ENCODE data around the gene NCOR1. TPM values are rescaled to one million over a fixed set of nuclear protein-coding genes. Genes with fewer than 3 reads are reported as not detected.

Gene NCOR1
- total and polyA plus RNA-seq, 2 of the 13 experiments (the other 11 are each of a cell fraction or from before 2014, with no cell fraction given) = 57.0 to 71.7 TPM

GRCh38 chr17:15999141-15999973 lies 216.0 kb downstream of the NCOR1 start, which contains the start of the genes TTC19 and ZSWIM7 (continued):
- peak; percentile 28; the same call in 1 of the 2 replicates for TF ChIP-seq ZNF790 (CRISPR knock-in tag; IDR thresholded peaks at IDR 0.05; ENCODE audit: borderline replicate concordance)
- TF ChIP-seq MED8 (CRISPR knock-in tag; IDR thresholded peaks at IDR 0.05; ENCODE audit: insufficient replicate concordance) = peak; percentile 94
- peak; percentile 96 for TF ChIP-seq ZFP36L2 (CRISPR knock-in tag; IDR thresholded peaks at IDR 0.05)
- no peak for TF ChIP-seq ZNF251 (CRISPR knock-in tag; IDR thresholded peaks at IDR 0.05)
- peak; percentile 84 for TF ChIP-seq TFE3 (CRISPR knock-in tag; IDR thresholded peaks at IDR 0.05)
- TF ChIP-seq MTERF4 (CRISPR knock-in tag; IDR thresholded peaks at IDR 0.05) = peak; percentile 81
- TF ChIP-seq HDAC1 (CRISPR knock-in tag; IDR thresholded peaks at IDR 0.05) = peak; percentile 99
- peak; percentile 71; the same call in 1 of the 2 replicates for TF ChIP-seq ZSCAN30 (CRISPR knock-in tag; IDR thresholded peaks at IDR 0.05)
- TF ChIP-seq ZNF740 (CRISPR knock-in tag; IDR thresholded peaks at IDR 0.05) = no peak; the same call in 1 of the 2 replicates
- TF ChIP-seq SIN3B (IDR thresholded peaks at IDR 0.05; ENCODE audit: low read length) = no peak
- TF ChIP-seq ZNF432 (CRISPR knock-in tag; IDR thresholded peaks at IDR 0.05; ENCODE audit: borderline replicate concordance) = no peak
- peak; percentile 6; the same call in 1 of the 2 replicates for TF ChIP-seq ZNF678 (CRISPR knock-in tag; IDR thresholded peaks at IDR 0.05)
- TF ChIP-seq E2F5 (CRISPR knock-in tag; conservative IDR thresholded peaks at IDR 0.05) = peak; percentile 80
- peak; percentile 96 for TF ChIP-seq KDM5B (CRISPR knock-in tag; IDR thresholded peaks at IDR 0.05; ENCODE audit: borderline replicate concordance)
- TF ChIP-seq SRY (CRISPR knock-in tag; IDR thresholded peaks at IDR 0.05) = peak; percentile 93
- peak; percentile 82; the same call in 1 of the 2 replicates for TF ChIP-seq GFI1 (CRISPR knock-in tag; IDR thresholded peaks at IDR 0.05; ENCODE audit: borderline replicate concordance)
- no peak; the same call in none of the 2 replicates for TF ChIP-seq HOXA5 (CRISPR knock-in tag; IDR thresholded peaks at IDR 0.05)
- TF ChIP-seq ZNF335 (CRISPR knock-in tag; IDR thresholded peaks at IDR 0.05) = 0 out of 2 replicates have a peak, but pooled peaks have one; percentile 43
- peak; percentile 85 for TF ChIP-seq PHF8 (CRISPR knock-in tag; IDR thresholded peaks at IDR 0.05)
- peak; percentile 78; the same call in 1 of the 2 replicates for TF ChIP-seq CREBL2 (CRISPR knock-in tag; IDR thresholded peaks at IDR 0.05; ENCODE audit: borderline replicate concordance)
- TF ChIP-seq ZNF224 (CRISPR knock-in tag; IDR thresholded peaks at IDR 0.05) = no peak
- no peak for TF ChIP-seq CENPX (CRISPR knock-in tag; IDR thresholded peaks at IDR 0.05)
- TF ChIP-seq CAMTA2 (CRISPR knock-in tag; IDR thresholded peaks at IDR 0.05; ENCODE audit: borderline replicate concordance) = 0 out of 2 replicates have a peak, but pooled peaks have one; percentile 50
- TF ChIP-seq ZNF431 (CRISPR knock-in tag; IDR thresholded peaks at IDR 0.05; ENCODE audit: borderline replicate concordance, low read depth) = no peak; the same call in 1 of the 2 replicates
- TF ChIP-seq FOXK1 (CRISPR knock-in tag; IDR thresholded peaks at IDR 0.05; ENCODE audit: borderline replicate concordance, low read depth) = peak; percentile 89
- TF ChIP-seq ZNF564 (CRISPR knock-in tag; IDR thresholded peaks at IDR 0.05) = peak; percentile 86
- TF ChIP-seq TEAD2 (CRISPR knock-in tag; IDR thresholded peaks at IDR 0.05) = 0 out of 2 replicates have a peak, but pooled peaks have one; percentile 44
